Neural progenitor cell (in vitro differentiated cells): ENCODE results near the gene PLAC1.

ENCODE experiments used
- CTCF ChIP-seq: fragments of 200-600 bp; sonication (generic); IDR thresholded peaks from 2 replicates; pipeline ENCODE4 v1.5.1; 2017; ENCODE audit warnings: antibody characterized with exemption, mild to moderate bottlenecking
- EZH2phosphoT487 ChIP-seq: fragments of 200-600 bp; sonication (generic); IDR thresholded peaks from 2 replicates; pipeline ENCODE4 v1.6.1; 2017; ENCODE audit warnings: antibody characterized with exemption

GRCh38 chrX:134592303-134592702 lies 66.0 kb downstream of the PLAC1 start:
- no peak for TF ChIP-seq CTCF
- TF ChIP-seq EZH2phosphoT487, result no peak
